A673 (cell line): ENCODE measurements around the gene CTNNA1.

Source experiments
- EZH2 ChIP-seq: fragments of 200-600 bp; sonication (generic); IDR thresholded peaks from 2 replicates; pipeline ENCODE4 v1.6.1; 2017; ENCODE audit warnings: borderline replicate concordance, low read depth, mild to moderate bottlenecking, mixed read lengths, antibody characterized with exemption, low read length; ENCODE audit not compliant: poor library complexity, severe bottlenecking
- TF ChIP-seq, protein P1 (sequence below): fragments of 300-800, 200-600 bp; sonication (generic); conservative IDR thresholded peaks from 2 replicates; pipeline ENCODE4 v1.5.1; 2017; ENCODE audit warnings: low read depth, mild to moderate bottlenecking, antibody characterized with exemption, low read length, moderate library complexity, mixed read lengths

DNA sequence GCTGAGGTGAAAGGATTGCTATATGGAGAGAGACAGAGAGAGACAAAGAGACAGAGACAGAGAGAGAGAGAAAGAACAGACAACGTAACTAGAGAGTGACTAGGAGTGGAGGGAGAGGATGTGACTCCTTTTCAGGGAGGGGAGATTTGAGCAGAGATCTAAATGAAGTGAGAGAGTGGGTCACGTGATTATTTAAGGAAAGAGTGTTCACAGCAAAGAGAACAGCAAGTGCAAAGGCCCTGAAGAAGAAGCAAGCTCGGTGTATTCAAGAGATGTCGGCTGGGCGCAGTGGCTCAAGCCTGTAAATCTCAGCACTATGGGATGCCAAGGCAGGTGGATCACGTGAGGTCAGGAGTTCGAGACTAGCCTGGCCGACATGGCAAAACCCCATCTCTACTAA, 40.9 kb upstream of the CTNNA1 start:
- TF ChIP-seq, protein P1, sequence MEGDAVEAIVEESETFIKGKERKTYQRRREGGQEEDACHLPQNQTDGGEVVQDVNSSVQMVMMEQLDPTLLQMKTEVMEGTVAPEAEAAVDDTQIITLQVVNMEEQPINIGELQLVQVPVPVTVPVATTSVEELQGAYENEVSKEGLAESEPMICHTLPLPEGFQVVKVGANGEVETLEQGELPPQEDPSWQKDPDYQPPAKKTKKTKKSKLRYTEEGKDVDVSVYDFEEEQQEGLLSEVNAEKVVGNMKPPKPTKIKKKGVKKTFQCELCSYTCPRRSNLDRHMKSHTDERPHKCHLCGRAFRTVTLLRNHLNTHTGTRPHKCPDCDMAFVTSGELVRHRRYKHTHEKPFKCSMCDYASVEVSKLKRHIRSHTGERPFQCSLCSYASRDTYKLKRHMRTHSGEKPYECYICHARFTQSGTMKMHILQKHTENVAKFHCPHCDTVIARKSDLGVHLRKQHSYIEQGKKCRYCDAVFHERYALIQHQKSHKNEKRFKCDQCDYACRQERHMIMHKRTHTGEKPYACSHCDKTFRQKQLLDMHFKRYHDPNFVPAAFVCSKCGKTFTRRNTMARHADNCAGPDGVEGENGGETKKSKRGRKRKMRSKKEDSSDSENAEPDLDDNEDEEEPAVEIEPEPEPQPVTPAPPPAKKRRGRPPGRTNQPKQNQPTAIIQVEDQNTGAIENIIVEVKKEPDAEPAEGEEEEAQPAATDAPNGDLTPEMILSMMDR, result no peak
- no peak for TF ChIP-seq EZH2
